ENCODE results near the gene TIMP2. TPM values are rescaled to one million over a fixed set of nuclear protein-coding genes. Genes with fewer than 3 reads are reported as not detected.
"Not testable (repeated sequence)": the region's sequence is repeated elsewhere in the genome, so short reads cannot be mapped to it uniquely, and the experiment has no call there.

The TIMP2 gene
- total RNA-seq, 1 donor from 2014 or later, result 132 TPM

DNA sequence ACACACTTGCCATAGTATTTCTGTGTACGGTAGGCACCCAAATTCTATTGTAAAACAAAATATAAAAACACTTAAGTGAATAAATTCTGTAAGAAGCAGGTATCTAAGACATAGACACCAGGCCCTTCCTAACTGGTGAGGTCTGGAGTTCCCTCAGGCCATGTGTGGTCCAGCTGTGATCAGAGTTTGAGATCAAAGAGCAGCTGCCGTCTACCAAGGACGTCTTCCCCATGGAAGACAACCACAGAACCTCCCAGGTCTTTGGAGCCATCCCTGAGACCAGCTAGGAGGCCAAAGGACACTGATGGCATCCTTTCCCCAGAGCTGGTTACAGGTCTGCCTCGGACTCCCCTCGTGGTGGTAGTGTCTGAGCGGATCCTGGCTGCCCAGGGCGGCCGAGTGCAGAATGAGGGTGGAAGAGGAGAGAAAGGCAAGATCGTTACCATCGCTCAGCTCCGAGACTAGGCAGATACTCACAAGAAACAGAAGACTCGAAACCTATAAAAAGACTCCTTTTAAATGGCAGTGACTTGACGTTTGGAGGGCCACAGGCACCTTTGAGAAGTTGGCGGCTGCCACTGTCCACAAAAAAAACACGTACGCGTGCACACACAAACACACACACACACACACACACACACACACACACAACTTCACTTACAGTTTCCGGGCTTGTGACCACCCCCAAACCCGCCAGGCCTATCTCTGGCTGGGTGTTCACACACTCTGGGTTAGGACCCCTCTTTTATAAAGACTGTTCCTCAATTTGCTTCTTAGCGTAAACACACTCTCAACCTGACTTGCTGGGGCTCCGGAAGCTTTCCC lies 7.5 kb downstream of the TIMP2 start:
- DNase-seq (no peak), ATAC-seq (no peak)
- intact Hi-C loops (cut with micrococcal nuclease), result no loop called here

DNA sequence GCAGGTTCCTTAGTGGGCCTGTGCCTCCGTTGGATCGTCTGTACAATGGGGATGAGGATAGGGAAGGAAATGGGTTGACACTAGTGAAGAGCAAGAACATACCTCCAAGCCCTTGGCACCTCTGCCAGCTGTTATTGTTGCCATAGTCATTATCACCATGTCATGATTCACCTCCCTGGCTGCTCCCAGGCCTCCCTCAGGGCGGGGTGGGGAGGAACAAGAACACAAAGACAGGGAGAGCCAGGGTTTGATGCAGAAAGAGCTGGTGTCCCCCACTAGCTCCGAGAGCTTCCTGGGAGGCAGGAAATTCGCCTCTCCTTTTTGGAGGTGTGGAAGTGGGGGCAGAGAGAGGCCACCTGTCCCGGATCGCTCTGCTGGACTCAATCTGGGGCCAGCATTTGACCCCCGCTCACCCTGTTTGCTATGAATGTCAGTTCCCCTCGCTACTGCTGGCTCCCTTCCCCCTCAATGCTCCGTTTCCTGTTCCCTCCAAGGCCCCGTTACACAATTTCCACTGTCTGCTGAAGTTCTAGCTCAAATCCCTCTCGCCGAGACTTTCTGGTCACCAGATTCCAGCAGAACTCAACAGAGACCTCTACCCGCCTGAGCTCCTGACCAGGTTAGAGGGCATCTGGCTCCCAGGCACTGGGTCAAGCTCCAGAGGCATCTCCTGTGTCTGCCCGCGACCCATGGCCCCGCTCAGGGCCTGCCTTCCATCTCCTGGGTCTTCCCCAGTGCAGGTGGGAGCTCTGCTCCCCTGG lies 9.1 kb downstream of the TIMP2 start:
- DNase-seq (peak; percentile 68), ATAC-seq (peak; percentile 78)
- intact Hi-C loops (cut with micrococcal nuclease), result no loop called here

DNA sequence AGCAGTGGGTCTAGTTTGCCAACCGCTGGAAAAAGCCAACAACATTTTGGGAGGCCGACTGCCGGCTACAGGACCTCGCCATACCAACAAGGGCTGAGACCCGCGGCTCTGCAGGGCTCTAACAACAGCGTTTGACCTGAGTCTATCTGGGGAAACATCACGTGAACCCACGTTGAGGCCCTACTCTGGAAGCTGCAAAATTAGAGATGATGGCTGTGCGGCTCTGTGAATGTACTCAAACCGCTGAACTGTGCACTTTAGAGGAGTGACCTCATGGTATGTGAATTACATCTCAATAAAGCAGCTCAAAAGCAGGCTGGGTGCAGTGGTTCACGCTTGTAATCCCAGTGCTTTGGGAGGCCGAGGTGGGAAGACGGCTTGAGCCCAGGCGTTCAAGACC lies 12.1 kb downstream of the TIMP2 start:
- intact Hi-C loops (cut with micrococcal nuclease), result no loop called here
- DNase-seq (no peak), ATAC-seq (no peak)

DNA sequence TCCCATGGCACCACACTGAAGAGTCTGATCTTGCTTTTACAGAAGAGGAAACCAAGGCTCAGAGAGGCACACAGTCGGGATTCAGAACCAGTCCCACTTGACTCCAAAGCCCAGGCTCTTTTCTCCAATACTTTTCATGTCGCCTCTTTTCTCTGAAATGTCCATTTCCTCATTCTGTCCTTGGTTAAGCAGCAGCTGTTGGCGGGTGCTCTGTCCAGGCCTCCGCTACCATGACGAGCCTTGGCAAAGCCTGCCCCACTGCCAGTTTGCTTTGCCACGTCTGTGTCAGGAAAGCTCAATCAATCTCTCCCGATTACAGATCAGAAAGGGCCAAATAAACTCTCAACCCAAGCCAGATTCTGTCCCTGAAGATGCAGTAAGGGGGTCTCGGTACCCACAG lies 13.1 kb downstream of the TIMP2 start:
- DNase-seq (no peak), ATAC-seq (no peak)
- intact Hi-C loops (cut with micrococcal nuclease), result no loop called here

DNA sequence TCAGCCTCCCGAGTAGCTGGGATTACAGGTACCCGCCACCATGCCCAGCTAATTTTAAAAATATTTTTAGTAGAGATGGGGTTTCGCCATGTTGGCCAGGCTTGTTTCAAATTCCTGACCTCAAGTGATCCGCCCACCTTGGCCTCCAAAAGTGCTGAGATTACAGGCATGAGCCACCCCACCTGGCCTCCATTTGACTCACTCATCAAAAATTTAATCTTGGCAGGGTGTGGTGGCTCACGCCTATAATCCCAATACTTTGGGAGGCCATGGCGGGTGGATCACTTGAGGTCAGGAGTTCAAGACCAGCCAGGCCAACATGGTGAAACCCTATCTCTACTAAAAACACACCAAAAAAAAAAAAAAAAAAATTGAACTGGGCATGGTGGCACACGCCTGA lies 13.6 kb downstream of the TIMP2 start:
- ATAC-seq; intact Hi-C loops (cut with micrococcal nuclease); DNase-seq: not testable (repeated sequence)

DNA sequence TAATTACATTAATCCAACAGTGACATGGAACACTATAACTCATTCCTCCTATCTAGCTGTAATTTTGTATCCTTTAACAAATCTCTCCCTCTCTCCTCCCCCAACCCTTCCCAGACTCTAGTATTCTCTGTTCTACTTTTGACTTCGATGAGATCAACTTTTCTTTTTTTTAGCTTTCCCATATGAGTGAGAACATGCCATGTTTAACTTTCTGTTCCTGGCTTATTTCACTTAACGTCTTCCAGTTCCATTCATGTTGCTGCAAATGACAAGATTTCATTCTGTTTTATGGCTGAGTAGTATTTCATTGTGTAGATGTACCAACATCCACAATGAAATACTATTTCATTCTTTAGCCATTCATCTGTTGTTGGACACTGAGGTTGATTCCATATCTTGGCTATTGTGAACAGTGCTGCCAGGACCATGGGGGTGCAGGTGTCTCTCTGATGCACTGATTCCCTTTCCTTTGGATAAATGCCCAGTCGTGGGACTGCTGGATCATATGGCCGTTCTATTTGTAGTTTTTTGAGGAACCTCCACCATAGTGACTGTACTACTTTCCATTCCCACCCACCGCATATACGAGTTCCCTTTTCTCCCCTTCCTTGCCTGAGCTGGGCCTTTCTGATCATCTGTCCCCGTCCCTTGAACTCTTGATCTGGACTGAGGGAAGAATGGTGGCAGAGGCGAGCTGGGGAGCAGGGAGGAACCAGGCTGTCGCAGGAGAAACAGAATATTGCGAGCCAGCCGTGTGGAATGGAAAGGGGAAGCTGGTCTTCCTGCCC lies 14.5 kb downstream of the TIMP2 start:
- no peak for DNase-seq
- peak; percentile 58 for ATAC-seq
- intact Hi-C loops (cut with micrococcal nuclease), result no loop called here

DNA sequence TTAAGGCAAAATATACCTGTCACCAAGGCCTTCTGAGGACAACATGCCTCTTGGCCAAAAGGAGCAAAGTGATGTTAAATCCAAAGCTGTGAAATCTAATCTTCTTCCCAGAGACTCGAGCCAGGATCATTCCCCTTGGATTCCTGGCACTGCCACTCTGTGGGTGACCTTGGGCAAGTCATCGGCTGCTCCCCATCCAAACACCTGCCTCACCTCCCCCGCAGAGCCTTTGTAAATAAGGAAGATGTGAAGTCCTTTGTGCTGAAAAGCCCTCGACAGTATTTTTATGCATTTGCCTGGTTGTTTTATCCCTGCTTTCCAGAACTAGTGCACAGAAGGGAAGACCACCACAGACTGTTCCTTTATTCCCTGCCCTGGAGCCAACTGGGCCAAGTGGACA lies 16.8 kb downstream of the TIMP2 start:
- ATAC-seq (peak; percentile 38), DNase-seq (no peak)
- intact Hi-C loops (cut with micrococcal nuclease), result no loop called here

DNA sequence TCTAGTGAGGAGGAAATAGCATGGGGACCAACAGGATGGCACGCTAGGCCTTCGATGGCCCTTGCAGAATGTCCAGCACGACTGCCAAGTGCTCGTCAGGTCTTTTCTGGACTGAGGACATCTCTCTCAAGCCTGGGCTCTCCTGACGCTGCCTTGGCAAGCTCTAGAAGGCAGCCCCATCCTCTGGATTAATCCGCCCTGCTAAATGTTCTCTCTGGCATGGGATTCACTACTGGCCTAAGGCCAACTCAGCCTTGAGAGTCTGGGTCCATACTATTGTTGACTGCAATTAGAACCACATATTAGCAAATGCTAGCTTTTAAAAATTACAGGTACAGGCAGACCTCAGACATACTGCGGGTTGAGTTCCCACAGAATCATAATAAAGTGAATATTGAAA lies 19.6 kb downstream of the TIMP2 start:
- DNase-seq (no peak), ATAC-seq (no peak)
- intact Hi-C loops (cut with micrococcal nuclease), result no loop called here

DNA sequence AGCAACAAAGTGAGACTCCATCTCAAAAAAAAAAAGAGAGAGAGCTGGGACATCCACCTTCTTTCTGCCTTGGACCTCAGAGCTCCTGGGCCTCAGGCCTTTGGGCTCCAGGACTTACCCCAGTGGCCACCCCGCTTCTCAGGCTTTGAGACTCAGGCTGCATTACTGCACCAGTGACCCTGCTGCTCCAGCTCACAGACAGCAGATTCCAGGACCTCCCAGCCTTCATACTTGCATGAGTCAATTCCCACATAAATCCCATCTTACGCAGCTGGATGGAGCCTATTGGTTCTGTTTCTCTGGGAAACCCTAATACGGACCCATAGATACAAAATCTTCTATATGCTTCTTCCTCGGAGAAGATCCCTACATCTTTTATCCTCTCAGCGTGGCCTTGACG lies 20.1 kb downstream of the TIMP2 start:
- DNase-seq (no peak), ATAC-seq (no peak)
- intact Hi-C loops (cut with micrococcal nuclease), result no loop called here

DNA sequence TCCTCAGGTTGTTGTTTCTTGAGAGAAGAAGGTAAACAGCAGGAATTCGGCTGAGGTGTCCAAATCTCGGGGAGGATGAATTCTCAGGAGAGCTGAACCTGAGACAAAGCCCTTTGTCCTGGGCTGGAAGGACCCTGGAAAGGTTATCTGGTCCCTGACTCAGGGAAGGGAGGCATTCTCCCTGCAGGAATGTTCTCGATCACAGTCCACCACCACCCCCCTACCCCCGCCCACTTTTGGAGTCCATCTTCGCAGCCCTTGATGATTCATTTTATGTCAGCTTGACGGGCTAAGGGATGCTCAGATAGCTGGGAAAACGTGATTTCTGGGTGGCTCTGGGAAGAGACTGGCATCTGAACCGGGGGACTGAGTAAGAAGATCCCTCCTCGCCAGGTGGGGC lies 20.8 kb downstream of the TIMP2 start:
- intact Hi-C loops (cut with micrococcal nuclease), result no loop called here
- DNase-seq, result no peak
- no peak for ATAC-seq

DNA sequence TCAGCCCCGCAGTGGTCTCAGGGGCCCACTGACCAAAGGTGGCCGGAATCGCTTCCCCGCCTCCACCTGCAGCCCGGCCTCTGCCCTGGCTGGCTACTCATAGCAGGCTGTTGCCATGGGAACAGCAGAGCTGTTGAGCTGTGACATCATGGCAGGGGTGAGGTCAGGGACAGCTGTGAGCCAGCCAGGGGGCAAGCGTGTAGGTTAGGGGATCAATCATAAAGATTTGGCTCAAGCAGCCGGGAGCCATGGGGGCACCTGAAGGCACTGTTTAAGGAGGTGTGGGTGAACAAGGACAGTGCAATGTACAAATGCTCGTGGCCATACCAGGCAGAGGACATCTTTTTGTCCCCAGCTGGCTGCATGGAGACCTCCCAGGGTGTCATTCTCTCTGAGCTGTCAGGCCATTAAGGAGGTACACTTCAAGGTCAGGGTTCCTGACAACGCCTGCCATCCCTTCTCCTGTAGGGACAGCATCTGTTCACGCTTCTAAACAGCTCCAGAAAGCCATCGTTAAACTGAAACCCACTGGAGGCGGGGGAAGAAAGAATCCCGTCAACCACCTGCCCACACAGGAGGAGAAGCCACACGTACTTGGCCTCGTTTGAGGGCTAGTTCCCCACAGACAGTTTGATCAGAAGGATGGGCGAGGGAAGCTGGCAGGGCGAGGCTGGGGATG lies 21.9 kb downstream of the TIMP2 start, which contains the start of gene CEP295NL:
Gene CEP295NL, minus strand, starts transcription at position 101 of the 679 bp plus-strand sequence. CDS start 1,373 bp downstream, outside the sequence.
- DNase-seq, result no peak
- ATAC-seq, result no peak
- intact Hi-C loops (cut with micrococcal nuclease), result no loop called here

DNA sequence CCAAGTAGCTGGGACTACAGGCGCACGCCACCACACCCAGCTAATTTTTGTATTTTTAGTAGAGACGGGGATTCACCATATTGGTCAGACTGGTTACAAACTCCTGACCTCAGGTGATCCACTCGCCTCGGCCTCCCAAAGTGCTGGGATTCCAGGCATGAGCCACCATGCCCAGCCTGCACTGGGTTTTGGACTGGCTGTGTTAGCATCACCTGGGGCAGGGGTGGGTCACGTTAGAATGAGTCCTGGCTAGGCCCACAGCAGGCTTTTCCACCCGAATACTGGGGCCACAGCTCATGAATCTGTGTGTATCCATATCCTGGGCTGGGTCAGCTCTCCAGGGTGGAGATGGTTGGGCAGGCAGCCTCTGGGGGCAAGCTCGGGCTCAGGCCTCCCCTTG lies 23.0 kb downstream of the TIMP2 start:
- ATAC-seq; DNase-seq; intact Hi-C loops (cut with micrococcal nuclease): not testable (repeated sequence)

DNA sequence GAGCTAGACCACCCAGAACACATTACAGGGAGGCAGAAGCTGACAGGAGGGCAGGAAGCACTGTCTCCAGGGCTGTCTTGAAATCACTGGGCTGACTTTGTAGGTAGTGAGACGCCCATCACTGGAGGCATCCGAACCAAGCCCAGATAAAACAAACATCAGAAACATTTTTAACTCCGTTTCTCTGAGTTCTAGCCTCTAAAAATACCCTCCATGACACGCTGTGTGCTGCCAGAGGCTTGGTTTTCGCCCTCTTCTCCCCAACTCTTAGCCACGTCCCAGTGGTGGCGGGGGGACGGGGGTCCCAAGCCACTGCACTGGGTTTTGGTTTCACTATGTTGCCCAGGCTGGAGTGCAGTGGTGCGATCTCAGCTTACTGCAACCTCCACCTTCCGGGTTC lies 23.4 kb downstream of the TIMP2 start:
- intact Hi-C loops (cut with micrococcal nuclease), result no loop called here
- DNase-seq (no peak), ATAC-seq (no peak)

DNA sequence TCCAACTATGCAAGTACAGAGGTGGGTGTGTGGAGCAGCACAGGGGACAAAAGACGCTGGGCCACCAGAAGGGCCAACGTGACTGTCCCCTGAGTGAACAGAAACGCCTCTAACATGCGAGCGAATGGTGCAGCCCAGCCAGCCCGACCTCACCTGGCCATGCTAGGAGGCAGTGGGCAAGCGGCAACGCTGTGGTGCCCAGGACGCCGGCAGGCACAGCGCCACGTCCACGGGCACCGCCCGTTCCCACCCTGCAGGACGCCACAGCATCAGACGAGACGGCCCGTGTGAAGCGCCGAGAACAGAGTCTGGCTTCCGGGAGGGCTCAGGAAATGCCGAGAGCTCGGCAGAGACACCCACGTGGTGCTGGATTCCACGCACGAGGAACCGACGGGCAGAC lies 24.4 kb downstream of the TIMP2 start:
- intact Hi-C loops (cut with micrococcal nuclease), result no loop called here
- no peak for ATAC-seq
- no peak for DNase-seq

DNA sequence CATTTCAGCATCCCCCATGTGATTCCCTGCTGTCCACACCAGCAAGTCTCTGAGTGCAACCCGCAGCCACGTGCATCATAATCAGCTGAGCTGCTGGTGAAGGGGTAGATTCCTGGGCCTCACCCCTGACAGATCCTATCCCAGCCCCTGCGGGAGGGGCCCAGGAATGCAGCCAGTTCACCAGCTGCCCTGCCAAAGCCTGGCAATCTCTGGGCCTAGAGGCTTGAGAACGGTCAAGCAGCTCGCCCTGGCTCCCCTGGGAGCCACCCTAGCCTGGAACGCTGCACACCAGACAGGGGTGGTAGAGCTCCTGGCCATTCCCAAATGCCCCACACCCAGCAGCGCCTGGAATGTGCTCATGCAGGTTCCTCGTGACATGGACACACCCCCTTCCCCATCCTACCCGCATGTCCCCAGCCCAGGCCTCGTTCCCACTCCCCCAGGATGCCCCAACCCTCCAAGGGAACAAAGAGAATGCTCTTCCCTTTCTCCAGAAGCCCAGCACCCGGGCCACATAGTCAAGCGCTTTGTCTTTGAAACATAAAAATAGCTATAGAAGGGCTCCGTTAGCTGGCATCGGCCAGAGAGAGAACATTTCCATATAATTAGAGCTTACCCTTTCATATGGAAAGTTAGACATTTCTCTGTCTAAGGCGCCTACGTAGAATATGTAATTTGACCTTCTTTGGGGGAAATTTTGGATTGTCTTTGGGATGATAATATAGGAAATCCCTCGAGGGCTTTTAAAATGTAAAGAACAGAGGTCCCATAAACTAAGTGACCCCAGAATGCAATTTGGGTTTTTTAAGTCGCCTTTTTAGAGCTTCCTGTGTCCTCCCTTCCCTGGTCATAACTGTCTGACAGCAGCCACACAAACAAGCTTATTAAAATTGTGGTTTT lies 25.6 kb downstream of the TIMP2 start:
- ATAC-seq (peak; percentile 87), DNase-seq (peak; percentile 85)
- intact Hi-C loops (cut with micrococcal nuclease), result no loop called here

DNA sequence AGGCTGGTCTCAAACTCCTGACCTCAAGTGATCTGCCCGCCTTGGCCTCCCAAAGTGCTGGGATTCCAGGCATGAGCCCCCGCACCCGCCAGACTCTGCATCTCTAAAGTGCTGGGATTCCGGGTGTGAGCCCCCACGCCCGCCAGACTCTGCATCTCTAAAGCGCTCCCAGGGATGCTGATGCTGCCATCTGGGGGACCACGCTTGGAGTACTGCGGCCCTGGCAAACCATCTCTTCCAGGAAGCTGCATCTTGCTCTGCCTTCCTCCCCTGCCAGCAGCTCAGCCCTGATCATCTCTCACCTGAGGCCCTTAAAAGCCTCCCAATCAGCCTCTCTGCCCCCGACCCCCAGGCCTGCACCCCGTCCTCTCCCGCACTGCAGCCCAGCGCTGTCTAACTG lies 26.2 kb downstream of the TIMP2 start:
- intact Hi-C loops (cut with micrococcal nuclease), result no loop called here
- DNase-seq (no peak), ATAC-seq (no peak)

DNA sequence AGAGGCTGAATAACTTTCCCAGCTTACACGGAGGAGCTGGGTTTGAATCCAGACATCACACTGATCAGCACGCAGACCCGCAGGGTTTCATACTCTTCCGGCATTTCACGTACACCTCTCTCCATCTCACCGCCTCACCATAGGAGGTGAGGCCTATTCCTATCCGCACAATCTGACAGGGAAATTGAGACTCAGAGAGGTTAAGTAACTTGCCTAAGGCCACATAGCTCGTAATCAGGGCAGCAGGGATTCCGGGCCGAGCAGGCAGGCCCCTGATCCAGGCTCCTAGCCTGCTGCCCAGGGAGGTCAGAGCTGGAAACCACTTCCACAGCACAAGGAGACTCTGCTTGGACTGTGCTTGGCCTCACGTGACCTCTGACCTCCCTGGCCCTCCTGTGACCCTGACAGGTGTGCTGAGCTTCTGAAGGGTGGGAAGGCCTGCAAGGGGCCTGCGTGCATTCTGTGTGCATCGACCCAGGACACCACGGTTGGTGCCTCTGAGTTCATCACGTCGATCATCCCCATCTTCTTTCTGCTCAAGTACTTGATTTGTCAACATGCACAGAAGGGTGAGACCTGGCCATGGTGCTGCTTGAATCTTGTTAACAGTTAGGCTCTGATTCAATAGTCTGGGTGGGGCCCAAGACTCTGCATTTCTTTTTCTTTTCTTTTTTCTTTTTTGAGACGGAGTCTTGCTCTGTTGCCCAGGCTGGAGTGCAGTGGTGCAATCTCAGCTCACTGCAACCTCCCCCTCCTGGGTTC lies 26.9 kb downstream of the TIMP2 start:
- intact Hi-C loops (cut with micrococcal nuclease), result no loop called here
- DNase-seq, result no peak

DNA sequence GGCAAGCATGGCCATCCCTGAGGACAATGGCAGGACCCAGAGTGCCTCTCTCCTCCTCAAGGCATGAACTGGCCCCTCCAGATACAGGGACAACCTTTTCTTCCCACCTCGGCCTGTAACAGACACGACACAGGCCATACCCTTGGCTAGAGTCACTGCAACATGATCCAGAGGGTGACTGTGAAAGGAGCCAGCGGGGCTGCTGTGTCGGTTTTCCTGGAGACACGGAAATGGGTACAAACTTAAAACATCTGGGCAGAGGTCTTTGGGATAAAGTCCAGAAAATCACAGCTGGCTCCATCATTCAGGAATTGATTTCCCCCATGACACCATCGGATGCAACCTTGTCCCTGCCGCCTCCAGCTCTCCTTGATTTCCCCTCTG lies 27.5 kb downstream of the TIMP2 start:
- intact Hi-C loops (cut with micrococcal nuclease), result no loop called here
- DNase-seq (no peak), ATAC-seq (no peak)

More for the DNA sequence above, 26.9 kb downstream of the TIMP2 start:
- ATAC-seq, result no peak
